Muscle layer of colon (tissue), 2 donors: ENCODE measurements around the gene PKD2L1.
"Not testable (repeated sequence)": the region's sequence is repeated elsewhere in the genome, so short reads cannot be mapped to it uniquely, and the experiment has no call there.

ENCODE experiments used
- H3K27ac ChIP-seq: one replicate; pipeline ENCODE4 v1.7.0; 2013; ENCODE audit warnings: low read depth, mild to moderate bottlenecking, low read length, moderate library complexity
- H3K27me3 ChIP-seq, 2 donors: one replicate each; pipeline ENCODE4 v1.7.0; 2013; ENCODE audit warnings: low read length in 2 of 2, mild to moderate bottlenecking in 2 of 2; ENCODE audit not compliant: insufficient read depth in 2 of 2, control insufficient read depth in 1 of 2
- H3K36me3 ChIP-seq: one replicate; pipeline ENCODE4 v1.7.0; 2013; ENCODE audit warnings: mild to moderate bottlenecking, low read length; ENCODE audit not compliant: insufficient read depth
- H3K4me1 ChIP-seq: one replicate; pipeline ENCODE4 v1.7.0; 2013; ENCODE audit warnings: mild to moderate bottlenecking, low read length; ENCODE audit not compliant: insufficient read depth
- H3K4me3 ChIP-seq, 2 donors: one replicate each; pipeline ENCODE4 v1.7.0; 2013; ENCODE audit warnings: low read length in 2 of 2, low read depth in 1 of 2, mild to moderate bottlenecking in 1 of 2, moderate library complexity in 1 of 2
- H3K9ac ChIP-seq: one replicate; pipeline ENCODE4 v1.7.0; 2013; ENCODE audit warnings: low read length
- H3K9me3 ChIP-seq: one replicate; pipeline ENCODE4 v1.7.0; 2013; ENCODE audit warnings: mild to moderate bottlenecking, low read length
- donor health status: abdominal sarcoma.
- donor health status: Adenocarcinoma of cecum.

PKD2L1 gene

GRCh38 chr10:100330079-100330478 lies at the start of gene PKD2L1:
Gene PKD2L1, minus strand, starts transcription at chr10:100330228. Its CDS starts 125 bp downstream, at chr10:100330103.
- no peak within 1 kb of the TSS for H3K27ac ChIP-seq
- H3K4me3 ChIP-seq = no peak within 1 kb of the TSS
- peaks cover 0 to 23% of the 10 kb centered on the region in 2 donors for H3K27me3 ChIP-seq
- no peak within 1 kb of the TSS for H3K9ac ChIP-seq
- no peaks in the 10 kb centered on the region for H3K36me3 ChIP-seq
- no peaks in the 10 kb centered on the region for H3K9me3 ChIP-seq
- no peaks in the 10 kb centered on the region for H3K4me1 ChIP-seq

DNA sequence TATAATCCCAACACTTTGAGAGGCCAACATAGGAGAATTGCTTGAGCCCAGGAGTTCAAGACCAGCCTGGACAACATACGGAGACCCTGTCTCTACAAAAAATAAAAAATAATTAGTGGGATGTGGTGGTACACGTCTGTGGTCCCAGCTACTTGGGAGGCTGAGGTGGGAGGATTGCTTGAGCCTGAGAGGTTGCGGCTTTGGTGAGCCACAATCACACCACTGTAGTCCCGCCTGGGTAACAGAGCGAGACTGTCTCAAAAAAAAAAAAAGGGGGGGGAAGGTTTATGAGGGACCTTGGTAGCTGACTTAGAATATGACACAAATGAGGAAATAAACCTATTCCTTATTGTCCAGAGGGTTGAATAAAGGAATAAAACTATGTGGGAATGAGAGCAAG lies 47.8 kb upstream of the PKD2L1 start:
- no peak overlapping the region for H3K4me3 ChIP-seq
- no peaks in the 10 kb centered on the region for H3K36me3 ChIP-seq
- H3K9ac ChIP-seq = no peak overlapping the region
- peaks cover 15% of the 10 kb centered on the region for H3K4me1 ChIP-seq
- no peaks in the 10 kb centered on the region for H3K27me3 ChIP-seq
- H3K9me3 ChIP-seq = no peaks in the 10 kb centered on the region
- H3K27ac ChIP-seq = no peak overlapping the region

- not testable (repeated sequence) for H3K9ac ChIP-seq, H3K27me3 ChIP-seq, H3K36me3 ChIP-seq, H3K9me3 ChIP-seq, H3K27ac ChIP-seq, H3K4me3 ChIP-seq
- H3K4me1 ChIP-seq = peaks cover 23% of the 10 kb centered on the region
Measured at GRCh38 chr10:100376656-100377055, 46.6 kb upstream of the PKD2L1 start.

GRCh38 chr10:100374677-100375353 lies 44.8 kb upstream of the PKD2L1 start:
- Histone ChIP-seq H3K4me3 (peak overlapping the region in 1 of 2 donors; percentile 84), H3K4me1 (peaks cover 28% of the 10 kb centered on the region), H3K27ac (peak overlapping the region; percentile 97)
- not testable (repeated sequence) for H3K9ac ChIP-seq, H3K36me3 ChIP-seq, H3K27me3 ChIP-seq, H3K9me3 ChIP-seq

DNA sequence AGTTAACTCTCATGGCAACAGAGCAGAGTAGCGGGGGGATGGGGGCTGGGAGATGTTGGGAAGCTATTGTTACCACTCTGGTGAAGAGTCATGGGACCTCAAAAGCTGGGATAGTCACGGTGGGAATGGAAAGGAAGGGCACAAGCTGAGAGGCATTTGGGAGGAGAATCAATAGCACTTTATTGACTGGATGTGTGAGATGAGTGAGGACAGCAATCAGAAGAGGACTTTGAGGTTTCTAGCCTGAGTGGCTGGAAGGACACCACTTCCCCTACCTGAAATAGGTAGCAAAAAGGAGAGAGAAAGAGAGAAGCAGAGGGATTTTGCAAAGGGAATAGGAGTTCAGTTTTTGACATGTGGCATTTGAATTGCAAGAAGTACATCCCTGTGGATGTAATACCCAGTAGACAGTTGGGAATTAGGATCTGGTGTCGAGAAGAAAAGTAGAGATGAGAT lies 44.2 kb upstream of the PKD2L1 start:
- H3K4me3 ChIP-seq = peak overlapping the region; percentile 66 to 84
- H3K27ac ChIP-seq = peak overlapping the region; percentile 97
- H3K9me3 ChIP-seq = no peaks in the 10 kb centered on the region

DNA sequence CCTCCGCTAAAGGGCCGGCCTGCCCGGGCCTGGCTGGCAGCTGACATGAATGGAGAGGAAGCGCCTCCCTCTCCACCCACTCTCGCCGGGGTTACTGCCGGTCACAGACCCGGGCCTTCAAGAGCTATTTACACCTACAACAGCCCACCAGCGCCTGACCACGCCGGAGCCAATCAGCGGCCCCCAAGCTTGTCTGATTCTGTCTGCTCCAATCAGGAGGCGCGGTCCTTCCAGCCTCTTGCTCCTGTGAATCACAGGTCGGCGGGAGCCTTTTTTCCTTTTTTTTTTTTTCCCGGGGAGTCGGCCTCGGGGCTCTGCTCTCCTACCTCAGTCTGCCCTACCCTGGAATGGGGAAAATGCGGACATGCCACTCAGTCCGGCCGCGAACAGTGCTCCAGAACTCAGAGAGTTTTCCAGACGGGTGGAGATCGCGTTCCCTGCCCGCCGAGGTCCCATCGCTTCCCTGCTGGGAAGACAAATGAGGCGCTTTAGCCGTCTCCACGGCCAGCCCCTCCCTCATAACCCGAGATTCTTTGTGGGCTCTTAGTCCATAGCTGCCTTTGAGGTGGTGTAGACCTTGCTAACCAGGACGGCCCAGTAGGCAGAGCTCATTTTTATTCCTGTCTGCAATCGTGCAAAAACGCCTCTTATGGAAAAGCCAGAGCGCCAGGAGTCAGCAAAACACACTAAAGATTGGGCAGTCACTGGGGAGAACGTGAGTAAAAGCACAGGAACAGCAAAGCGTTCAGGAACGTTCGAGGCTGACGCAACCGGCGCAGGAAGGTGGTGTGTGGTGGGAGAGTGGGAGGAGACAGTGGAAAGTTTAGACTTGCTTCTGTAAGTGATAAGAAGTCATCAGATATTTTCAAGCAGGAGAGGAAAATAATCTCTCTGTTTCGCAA lies 43.5 kb upstream of the PKD2L1 start:
- H3K27me3 ChIP-seq = no peaks in the 10 kb centered on the region
- peak overlapping the region; percentile 66 to 84 for H3K4me3 ChIP-seq
- no peaks in the 10 kb centered on the region for H3K9me3 ChIP-seq
- peak overlapping the region; percentile 97 for H3K27ac ChIP-seq
- H3K9ac ChIP-seq = peak overlapping the region; percentile 99
- peaks cover 28% of the 10 kb centered on the region for H3K4me1 ChIP-seq
- no peaks in the 10 kb centered on the region for H3K36me3 ChIP-seq

More for the DNA sequence above, 44.2 kb upstream of the PKD2L1 start:
- peaks cover 28% of the 10 kb centered on the region for H3K4me1 ChIP-seq
- no peaks in the 10 kb centered on the region for H3K36me3 ChIP-seq
- H3K9ac ChIP-seq = peak overlapping the region; percentile 99
- H3K27me3 ChIP-seq = no peaks in the 10 kb centered on the region

DNA sequence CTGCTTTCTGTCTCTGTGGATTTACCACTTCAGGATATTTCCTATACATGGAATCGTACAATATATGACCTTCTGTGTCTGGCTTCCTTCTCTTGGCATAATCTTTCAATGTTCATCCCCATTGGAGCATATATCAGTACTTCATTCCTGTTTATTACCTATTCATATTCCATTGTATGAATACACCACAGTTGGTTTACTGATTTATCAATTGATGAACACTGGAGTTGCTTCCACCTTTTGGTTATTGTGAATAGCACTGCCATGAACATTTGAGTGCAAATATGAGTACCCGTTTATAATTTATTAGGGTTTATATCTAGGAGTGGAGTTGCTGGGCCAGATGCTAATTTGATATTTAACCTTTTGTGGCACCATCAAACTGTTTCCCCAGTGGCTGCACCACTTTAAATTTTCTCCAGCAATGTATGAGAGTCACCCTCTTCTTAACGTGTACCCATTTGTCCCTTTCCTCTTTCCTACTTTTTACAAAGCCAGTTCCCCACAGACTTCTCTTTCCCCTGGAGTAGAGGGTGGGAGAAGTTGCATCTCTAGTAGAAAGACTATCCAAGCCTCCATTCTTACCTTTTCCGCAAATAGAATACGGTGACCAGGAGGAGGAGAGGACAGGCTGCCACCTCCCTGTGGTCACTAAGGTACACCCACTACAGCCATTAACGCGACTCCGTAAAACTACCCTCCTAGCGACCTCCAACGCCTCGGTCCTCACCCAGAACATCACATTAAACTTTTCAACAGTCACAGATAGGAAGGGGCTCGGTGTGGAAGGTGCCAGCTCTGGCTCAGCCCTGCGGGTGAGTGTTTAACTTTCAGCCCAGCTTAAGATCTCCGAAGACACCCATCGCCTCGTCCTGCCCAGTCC lies 42.6 kb upstream of the PKD2L1 start:
- H3K9me3 ChIP-seq = no peaks in the 10 kb centered on the region
- no peaks in the 10 kb centered on the region for H3K36me3 ChIP-seq

DNA sequence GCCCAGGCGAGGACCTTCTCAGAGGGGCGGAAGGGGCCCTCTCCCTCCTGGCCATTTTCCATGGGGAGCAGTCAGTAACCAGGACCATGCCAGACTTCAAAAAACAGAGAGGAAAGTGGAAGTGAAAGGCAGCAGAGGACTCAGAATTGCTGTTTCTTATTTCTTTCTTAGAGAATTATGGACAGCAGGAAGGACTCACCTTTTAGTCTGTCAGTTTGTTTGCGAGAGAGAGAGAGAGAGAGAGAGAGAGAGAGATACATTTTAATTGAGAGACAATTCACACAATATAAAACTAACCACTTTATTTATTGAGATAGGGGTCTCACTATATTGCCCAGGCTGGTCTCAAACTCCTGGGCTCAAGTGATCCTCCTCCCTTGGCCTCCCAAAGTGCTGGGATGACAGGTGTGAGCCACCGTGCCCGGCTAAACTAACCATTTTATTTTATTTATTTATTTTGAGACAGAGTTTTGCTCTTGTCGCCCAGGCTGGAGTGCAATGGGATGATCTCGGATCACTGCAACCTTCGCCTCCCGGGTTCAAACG lies 41.5 kb upstream of the PKD2L1 start:
- no peak overlapping the region for H3K4me3 ChIP-seq
- no peaks in the 10 kb centered on the region for H3K27me3 ChIP-seq
- H3K4me1 ChIP-seq = peaks cover 28% of the 10 kb centered on the region
- H3K9ac ChIP-seq = no peak overlapping the region
- H3K36me3 ChIP-seq = no peaks in the 10 kb centered on the region
- no peaks in the 10 kb centered on the region for H3K9me3 ChIP-seq
- H3K27ac ChIP-seq = peak overlapping the region; percentile 38

More for the DNA sequence above, 42.6 kb upstream of the PKD2L1 start:
- no peaks in the 10 kb centered on the region for H3K27me3 ChIP-seq
- peaks cover 28% of the 10 kb centered on the region for H3K4me1 ChIP-seq
- H3K9ac ChIP-seq = peak overlapping the region; percentile 77
- peak overlapping the region; percentile 97 for H3K27ac ChIP-seq
- peak overlapping the region; percentile 5 to 84 for H3K4me3 ChIP-seq

GRCh38 chr10:100370714-100371481 lies 40.9 kb upstream of the PKD2L1 start:
- Histone ChIP-seq H3K4me1 (peaks cover 28% of the 10 kb centered on the region), H3K9ac (no peak overlapping the region), H3K4me3 (no peak overlapping the region), H3K27ac (peak overlapping the region; percentile 38), H3K27me3 (no peaks in the 10 kb centered on the region), H3K9me3 (no peaks in the 10 kb centered on the region), H3K36me3 (no peaks in the 10 kb centered on the region)

DNA sequence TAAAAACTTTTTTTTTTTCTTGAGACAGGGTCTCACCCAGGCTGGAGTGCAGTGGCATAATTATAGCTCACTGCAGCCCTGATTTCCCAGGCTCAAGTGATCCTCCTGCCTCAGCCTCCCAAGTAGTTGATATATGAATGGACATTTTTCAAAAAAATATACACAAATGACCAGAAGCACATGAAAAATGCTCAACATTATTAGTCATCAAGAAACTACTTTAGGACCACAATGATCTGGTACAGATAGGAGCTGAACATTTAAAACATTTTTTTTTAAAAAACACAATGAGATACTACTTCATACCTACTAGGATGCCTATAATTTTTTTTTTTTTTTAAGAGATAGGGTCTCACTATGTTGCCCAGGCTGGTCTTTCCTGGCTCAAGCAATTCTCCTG lies 38.7 kb upstream of the PKD2L1 start:
- Histone ChIP-seq H3K27ac (no peak overlapping the region), H3K4me1 (peaks cover 28% of the 10 kb centered on the region), H3K4me3 (no peak overlapping the region), H3K36me3 (no peaks in the 10 kb centered on the region), H3K9ac (no peak overlapping the region), H3K27me3 (no peaks in the 10 kb centered on the region), H3K9me3 (no peaks in the 10 kb centered on the region)
